ENCODE measurements around the gene S100A10.

DNA sequence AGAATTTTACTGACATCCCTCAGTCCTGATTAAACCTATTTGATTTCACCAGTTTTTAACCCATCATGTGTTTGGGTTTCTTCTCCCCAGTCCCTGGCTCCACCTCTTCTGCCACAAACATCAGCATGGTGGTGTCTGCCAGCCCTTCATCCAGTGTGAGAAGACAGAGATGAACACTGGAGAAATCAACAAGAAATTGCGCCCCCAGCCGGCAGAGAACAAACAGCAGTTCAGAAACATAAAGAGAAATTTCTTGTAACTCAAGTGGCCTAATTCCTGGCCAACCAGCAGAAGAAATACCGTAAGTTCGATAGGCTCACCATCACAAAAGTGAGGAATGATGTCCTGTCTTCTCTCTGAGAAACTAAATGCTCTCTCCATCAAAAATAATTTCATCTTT is 24.9 kb upstream of the S100A10 start:
- TF ChIP-seq GATA3 (IDR thresholded peaks at IDR 0.05; ENCODE audit: low read depth, low read length) (no peak), GATA2 (IDR thresholded peaks at IDR 0.05; ENCODE audit: low read depth, low read length) (no peak)
